Measurements from ENCODE around the gene EHMT1. TPM values are rescaled to one million over a fixed set of nuclear protein-coding genes. Genes with fewer than 3 reads are reported as not detected.

EHMT1 gene
- total RNA-seq, 6 experiments from 2014 or later, result 26.8 to 51.9 (median 36.7) TPM

- Histone ChIP-seq H3K36me3 (no peaks in the 10 kb centered on the region), H3K27ac (no peak overlapping the region), H3K9me3 (no peaks in the 10 kb centered on the region), H3K4me3 (no peak overlapping the region), H3K27me3 (peaks cover 0 to 4% of the 10 kb centered on the region in 2 donors), H3K4me1 (no peaks in the 10 kb centered on the region)
- no peak for ATAC-seq
- DNase-seq, result no peak
- intact Hi-C loops (cut with DNase I), result no loop called here
- no CpG with 5 or more reads among the region's 8 CpGs for WGBS (ENCODE audit: insufficient coverage, low coverage, low lambda C conversion rate, missing lambda C conversion rate)
- no peak for TF ChIP-seq POLR2A (IDR thresholded peaks at IDR 0.05)
- TF ChIP-seq CTCF (IDR thresholded peaks at IDR 0.05), result no peak
Measured at GRCh38 chr9:137873408-137873807, 254.6 kb downstream of the EHMT1 start.

GRCh38 chr9:137873858-137874362, 255.1 kb downstream of the EHMT1 start:
- Histone ChIP-seq H3K4me3 (no peak overlapping the region), H3K27me3 (peaks cover 0 to 8% of the 10 kb centered on the region in 2 donors), H3K4me1 (no peaks in the 10 kb centered on the region), H3K27ac (no peak overlapping the region), H3K36me3 (no peaks in the 10 kb centered on the region), H3K9me3 (no peaks in the 10 kb centered on the region)
- DNase-seq, result no peak
- TF ChIP-seq POLR2A (IDR thresholded peaks at IDR 0.05) (no peak), CTCF (IDR thresholded peaks at IDR 0.05) (no peak)
- 67% methylated on average over 9 of the region's 9 CpGs for WGBS (ENCODE audit: insufficient coverage, low coverage, low lambda C conversion rate, missing lambda C conversion rate)
- ATAC-seq, result no peak
- intact Hi-C loops (cut with DNase I), result no loop called here

- ATAC-seq (no peak), DNase-seq (no peak)
- peaks cover 0 to 8% of the 10 kb centered on the region in 2 donors for H3K27me3 ChIP-seq
- no peaks in the 10 kb centered on the region for H3K4me1 ChIP-seq
- TF ChIP-seq CTCF (IDR thresholded peaks at IDR 0.05), result no peak
- no peaks in the 10 kb centered on the region for H3K9me3 ChIP-seq
- intact Hi-C loops (cut with DNase I), result no loop called here
- no peaks in the 10 kb centered on the region for H3K36me3 ChIP-seq
- H3K27ac ChIP-seq, result no peak overlapping the region
- 40% methylated on average over 2 of the region's 14 CpGs for WGBS (ENCODE audit: insufficient coverage, low coverage, low lambda C conversion rate, missing lambda C conversion rate)
- H3K4me3 ChIP-seq, result no peak overlapping the region
Measured at GRCh38 chr9:137875354-137875753, 256.5 kb downstream of the EHMT1 start.

GRCh38 chr9:137875846-137876245, 257.0 kb downstream of the EHMT1 start:
- TF ChIP-seq POLR2A (IDR thresholded peaks at IDR 0.05) (no peak), CTCF (IDR thresholded peaks at IDR 0.05) (no peak)
- Histone ChIP-seq H3K4me1 (no peaks in the 10 kb centered on the region), H3K27ac (no peak overlapping the region), H3K27me3 (peaks cover 0 to 8% of the 10 kb centered on the region in 2 donors), H3K9me3 (no peaks in the 10 kb centered on the region), H3K36me3 (no peaks in the 10 kb centered on the region), H3K4me3 (no peak overlapping the region)
- no peak for ATAC-seq
- DNase-seq, result no peak
- WGBS (ENCODE audit: insufficient coverage, low coverage, low lambda C conversion rate, missing lambda C conversion rate), result 88% methylated on average over 5 of the region's 10 CpGs
- intact Hi-C loops (cut with DNase I), result no loop called here

- no peak overlapping the region for H3K27ac ChIP-seq
- ATAC-seq, result no peak
- H3K9me3 ChIP-seq, result no peaks in the 10 kb centered on the region
- intact Hi-C loops (cut with DNase I), result no loop called here
- no peak for TF ChIP-seq POLR2A (IDR thresholded peaks at IDR 0.05)
- TF ChIP-seq CTCF (IDR thresholded peaks at IDR 0.05), result no peak
- peaks cover 0 to 8% of the 10 kb centered on the region in 2 donors for H3K27me3 ChIP-seq
- H3K4me3 ChIP-seq, result no peak overlapping the region
- DNase-seq, result no peak
- H3K36me3 ChIP-seq, result no peaks in the 10 kb centered on the region
- H3K4me1 ChIP-seq, result no peaks in the 10 kb centered on the region
- WGBS (ENCODE audit: insufficient coverage, low coverage, low lambda C conversion rate, missing lambda C conversion rate), result 72% methylated on average over 5 of the region's 8 CpGs
Measured at GRCh38 chr9:137876269-137876668, 257.5 kb downstream of the EHMT1 start.

Data from right lobe of liver (tissue), 6 donors.